ENCODE measurements around the gene ITPRID2.
"Not testable (repeated sequence)": the region's sequence is repeated elsewhere in the genome, so short reads cannot be mapped to it uniquely, and the experiment has no call there.

The ITPRID2 gene

GRCh38 chr2:181916726-181917718 is 25.5 kb downstream of the ITPRID2 start:
- no peak for DNase-seq

GRCh38 chr2:181918188-181918587 is 26.7 kb downstream of the ITPRID2 start:
- no peak for DNase-seq

- DNase-seq = no peak
Observed at GRCh38 chr2:181923121-181923520, 31.6 kb downstream of the ITPRID2 start.

DNA sequence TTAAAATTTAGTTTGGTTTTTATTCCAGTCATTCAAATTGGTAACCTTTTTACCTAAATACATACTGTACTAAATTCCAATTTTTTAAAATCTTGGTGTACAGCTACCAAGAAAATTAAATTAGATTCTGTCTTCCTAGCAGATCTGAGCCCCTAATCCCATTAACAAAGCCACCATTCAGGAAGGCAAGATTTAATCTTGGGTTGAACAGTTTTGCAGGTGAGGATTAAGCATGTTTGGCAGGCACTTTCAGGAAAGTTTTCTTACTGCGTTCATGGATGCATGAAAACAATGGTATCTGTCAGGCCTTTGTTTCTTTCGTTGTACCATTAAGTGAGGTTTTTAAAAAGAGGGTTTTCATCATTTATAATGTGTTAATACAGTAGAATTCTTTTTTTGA is 32.8 kb downstream of the ITPRID2 start:
- DNase-seq = no peak

DNA sequence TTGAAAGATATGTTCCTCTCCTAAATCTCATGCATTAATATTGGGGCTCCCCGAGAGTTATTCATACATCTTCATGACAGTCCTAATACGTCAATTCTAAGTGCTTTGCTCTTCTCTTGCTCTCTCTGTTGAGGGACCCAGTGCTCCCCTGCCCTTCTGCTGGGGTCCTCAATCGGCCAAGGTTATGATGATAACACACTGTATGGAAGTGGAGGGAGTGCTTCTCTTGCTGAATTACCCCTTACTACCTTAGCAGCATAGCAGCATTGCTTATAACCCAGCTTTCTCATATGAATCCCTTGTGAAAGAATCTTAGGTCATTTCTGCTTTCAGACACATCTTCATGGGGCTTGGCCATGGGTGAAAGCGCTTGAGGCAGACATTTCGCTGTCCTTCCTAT is 43.2 kb downstream of the ITPRID2 start:
- no peak for DNase-seq

GRCh38 chr2:181937473-181937872 is 45.9 kb downstream of the ITPRID2 start:
- peak; percentile 76 to 93 (median 84) for DNase-seq

DNA sequence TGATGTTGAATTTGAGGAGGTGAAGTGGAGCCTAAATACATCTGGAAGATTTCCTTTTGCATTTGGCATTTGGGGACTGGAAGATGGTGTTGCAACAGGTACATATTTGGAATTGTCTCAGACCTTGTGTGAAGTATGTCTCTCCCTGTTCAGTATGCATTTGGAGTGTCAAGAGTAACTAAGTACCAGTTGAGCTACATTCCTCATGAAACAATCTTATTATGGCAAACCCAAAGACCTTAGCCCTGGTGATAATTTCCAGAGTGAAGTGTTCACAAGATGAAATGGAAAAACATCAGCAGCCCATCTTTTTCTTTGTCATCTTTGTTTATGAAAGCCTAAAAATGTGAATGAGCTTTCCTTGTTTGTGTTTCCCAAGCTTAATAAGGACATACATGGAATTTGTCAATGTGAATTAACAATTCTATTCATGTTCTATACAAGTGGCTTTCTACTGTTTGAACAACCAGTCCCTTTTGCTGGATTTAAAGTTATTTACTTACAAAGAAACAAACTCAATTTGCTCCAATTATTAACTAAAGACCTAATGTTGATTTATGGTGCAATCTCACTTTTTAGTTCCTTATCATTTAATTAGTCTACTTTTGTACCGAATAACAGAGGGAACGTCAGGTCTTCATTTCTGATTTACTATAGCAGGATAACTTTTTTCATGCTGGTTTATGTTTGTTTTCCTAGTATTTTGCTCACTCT is 52.0 kb downstream of the ITPRID2 start:
- no peak for DNase-seq

- no peak for DNase-seq
Observed at GRCh38 chr2:181944164-181944913, 52.8 kb downstream of the ITPRID2 start.

DNA sequence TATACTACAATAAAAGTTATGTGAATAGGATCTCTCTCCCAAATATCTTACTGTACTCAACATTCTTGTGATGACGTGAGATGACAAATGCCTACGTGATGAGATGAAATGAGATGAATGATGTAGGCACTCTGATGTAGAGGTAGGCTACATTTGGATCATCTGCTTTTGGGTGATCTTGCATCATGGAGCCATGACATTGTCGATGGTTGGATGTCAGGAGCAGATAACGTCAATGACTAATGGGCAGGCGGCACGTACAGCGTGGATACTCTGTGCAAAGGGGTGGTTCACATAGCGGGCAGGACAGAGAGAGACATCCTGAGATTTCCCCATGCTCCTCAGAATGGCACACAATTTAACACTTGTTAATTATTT is 53.4 kb downstream of the ITPRID2 start:
- DNase-seq = no peak

DNA sequence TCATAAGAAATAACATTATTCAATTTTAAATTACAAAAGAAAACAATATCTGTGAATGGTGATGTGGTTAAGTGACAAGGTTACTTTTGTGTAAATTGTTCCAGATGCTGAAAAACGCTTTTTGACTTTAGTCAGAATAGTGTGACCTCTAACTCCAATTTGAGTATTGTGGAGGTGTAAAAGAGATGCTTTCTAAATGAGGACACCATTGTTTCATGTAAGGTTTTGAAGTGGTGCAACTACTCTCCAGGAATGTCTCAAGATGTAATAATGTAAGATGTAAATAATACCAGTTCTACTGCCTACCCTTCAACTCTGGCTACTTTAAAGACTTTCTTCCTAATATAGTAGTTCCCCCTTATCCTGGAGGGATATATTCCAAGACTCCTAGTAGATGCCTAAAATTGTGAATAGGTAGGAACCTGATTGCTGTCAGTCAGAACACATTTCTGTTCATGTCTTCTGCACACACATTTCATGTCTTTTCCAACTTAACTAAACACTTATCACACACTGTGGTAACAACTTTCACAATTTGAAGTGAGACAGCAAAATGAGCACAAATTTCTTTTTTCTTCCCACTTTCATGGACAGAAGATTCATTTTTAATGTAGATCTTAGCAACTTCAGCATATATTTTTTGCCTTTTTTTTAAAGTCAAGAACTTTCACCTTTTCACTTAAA is 55.1 kb downstream of the ITPRID2 start:
- no peak for DNase-seq

GRCh38 chr2:181947273-181947672 is 55.7 kb downstream of the ITPRID2 start:
- DNase-seq = no peak

GRCh38 chr2:181948227-181948626 is 56.7 kb downstream of the ITPRID2 start:
- DNase-seq = no peak

DNA sequence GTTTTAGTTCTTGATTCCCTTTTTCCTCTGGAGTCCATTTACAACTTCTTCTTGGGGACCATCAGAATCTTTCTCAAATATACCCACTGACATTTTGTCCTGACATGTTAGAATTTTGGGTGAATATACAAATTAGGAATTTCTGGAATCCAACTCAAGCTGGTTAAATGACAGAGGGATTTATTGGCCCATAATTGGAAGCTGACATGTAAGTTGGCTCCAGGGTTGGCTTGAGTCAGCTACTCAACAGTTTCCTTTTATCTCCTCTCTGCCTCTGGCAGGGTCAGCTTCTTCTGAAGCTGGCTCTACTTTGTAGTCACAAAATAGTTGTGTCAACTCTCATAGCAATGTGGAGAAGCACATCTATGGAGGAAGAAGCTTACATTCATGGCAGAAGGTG is 57.5 kb downstream of the ITPRID2 start:
- no peak for DNase-seq

GRCh38 chr2:181952404-181953226 is 61.1 kb downstream of the ITPRID2 start:
- DNase-seq = no peak

DNA sequence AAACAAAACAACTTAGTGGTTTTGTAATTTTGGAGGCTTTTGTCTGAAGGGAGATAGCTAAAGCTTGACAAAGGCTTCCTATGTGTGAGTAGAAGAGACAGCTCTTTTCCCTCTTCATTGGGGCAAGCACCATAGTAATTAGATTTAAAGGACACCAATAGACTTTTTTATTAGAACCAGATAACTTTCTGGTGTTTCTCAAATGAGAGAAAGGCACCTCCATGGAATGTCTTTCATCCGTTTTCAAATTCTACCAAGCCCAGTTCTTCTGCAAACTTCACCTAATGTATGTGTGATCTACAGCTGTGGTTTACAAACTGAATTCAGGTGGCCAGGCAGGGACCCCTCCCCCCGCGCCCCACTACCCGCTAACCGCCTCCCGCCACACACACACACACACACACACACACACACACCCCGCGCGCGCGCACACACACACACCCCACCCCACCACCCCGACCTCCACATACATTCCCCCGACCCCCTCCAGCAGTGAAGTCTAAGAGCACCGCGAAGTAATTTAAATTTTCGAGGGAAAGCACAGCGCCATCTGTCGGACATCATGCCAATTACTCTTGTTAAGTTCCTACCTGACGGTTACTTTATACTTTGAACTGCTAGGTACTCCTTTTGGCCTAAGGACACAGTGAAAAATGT is 62.5 kb downstream of the ITPRID2 start:
- DNase-seq = peak; percentile 71 to 82 (median 79)

- no peak for DNase-seq
Observed at GRCh38 chr2:181954538-181954883, 63.0 kb downstream of the ITPRID2 start.

DNA sequence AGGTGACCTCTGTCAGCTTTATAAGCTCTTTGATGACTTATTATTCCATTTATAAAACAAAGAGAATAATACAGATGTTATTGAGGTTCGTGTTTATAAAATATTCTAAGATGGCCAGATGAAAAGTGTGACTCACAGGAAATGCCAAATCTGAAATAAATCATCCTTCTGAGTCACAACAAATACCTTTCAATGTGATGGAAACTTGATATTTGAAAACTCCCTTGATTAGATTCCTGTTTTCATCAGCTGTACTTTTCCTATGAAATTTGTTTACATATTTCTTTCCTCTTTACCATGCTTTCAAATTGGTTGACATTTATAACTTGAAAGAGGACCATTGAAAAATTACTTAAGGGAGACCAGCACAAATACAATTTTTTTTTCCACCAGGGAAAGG is 63.5 kb downstream of the ITPRID2 start:
- no peak for DNase-seq

DNA sequence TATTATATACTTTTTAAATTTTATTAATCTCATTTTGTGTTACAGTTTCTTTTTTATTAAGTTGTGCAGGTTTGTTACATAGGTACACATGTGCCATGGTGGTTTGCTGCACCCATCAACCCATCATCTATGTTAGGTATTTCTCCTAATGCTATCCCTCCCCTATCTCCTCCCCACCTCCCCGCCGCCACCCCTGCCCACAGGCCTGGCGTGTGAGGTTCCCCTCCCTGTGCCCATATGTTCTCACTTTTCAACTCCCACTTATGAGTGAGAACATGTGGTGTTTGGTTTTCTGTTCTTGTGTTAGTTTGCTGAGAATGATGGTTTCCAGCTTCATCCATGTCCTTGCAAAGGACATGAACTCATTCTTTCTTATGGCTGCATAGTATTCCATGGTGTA is 64.3 kb downstream of the ITPRID2 start:
- DNase-seq = not testable (repeated sequence)

GRCh38 chr2:181957668-181958067 is 66.1 kb downstream of the ITPRID2 start:
- DNase-seq = no peak

- DNase-seq = no peak
Observed at GRCh38 chr2:181958726-181959125, 67.2 kb downstream of the ITPRID2 start.

- DNase-seq = no peak
Observed at GRCh38 chr2:181959508-181959907, 68.0 kb downstream of the ITPRID2 start.
